GM12874 (cell line): ENCODE data around the gene ZBTB7C.
A peak's percentile ranks its signal among the peaks of the same experiment; 100 is the strongest.

Experiments
- CTCF ChIP-seq: IDR thresholded peaks from 2 replicates; pipeline ENCODE4 v1.5.1; 2011; ENCODE audit warnings: low read depth, mild to moderate bottlenecking, control low read depth, low read length, moderate library complexity; ENCODE audit not compliant: insufficient read depth

ZBTB7C gene

GRCh38 chr18:48412339-48412929 is 3.3 kb upstream of the ZBTB7C start:
- TF ChIP-seq CTCF = peak; percentile 72

DNA sequence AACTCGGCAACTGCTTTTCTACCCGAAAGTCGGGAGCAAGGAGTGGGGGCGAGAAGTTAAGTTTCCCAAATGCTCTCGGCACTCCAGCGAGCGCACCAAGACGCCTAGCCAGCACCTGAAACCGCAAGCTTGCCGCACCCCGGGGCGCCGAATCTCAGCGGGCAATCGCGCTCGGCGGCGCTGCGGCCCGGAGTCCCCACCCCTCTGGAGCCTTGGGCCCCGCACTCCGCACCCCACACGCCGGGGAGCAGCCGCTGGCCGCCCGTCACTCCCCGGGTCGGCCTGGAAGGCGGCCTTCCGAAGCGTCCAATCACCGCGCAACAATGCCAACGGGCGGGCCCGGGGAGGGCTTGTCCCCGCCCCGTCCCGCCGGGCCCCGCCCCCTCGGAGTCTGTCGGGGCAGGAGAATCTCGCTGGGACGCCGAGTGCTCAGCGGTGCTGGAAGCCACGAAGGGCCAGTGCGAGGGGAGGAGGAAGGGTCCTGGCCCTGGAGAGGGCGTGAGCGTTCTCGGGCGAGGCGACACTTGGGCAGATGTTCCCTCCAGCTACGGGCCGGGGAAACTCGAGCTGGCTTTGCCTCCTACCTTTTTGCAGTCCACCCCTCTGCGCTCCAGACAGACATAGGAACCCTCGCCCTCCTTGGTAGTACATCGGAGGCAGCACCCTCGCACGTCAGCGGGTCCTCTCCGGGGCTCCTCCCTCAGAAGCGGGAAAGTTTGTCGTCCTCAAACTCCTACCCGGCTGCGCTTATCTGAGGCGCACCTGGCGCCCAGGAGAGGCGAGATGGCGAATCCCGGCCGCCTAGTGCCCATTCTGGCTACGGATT is 1.1 kb upstream of the ZBTB7C start:
- no peak for TF ChIP-seq CTCF

DNA sequence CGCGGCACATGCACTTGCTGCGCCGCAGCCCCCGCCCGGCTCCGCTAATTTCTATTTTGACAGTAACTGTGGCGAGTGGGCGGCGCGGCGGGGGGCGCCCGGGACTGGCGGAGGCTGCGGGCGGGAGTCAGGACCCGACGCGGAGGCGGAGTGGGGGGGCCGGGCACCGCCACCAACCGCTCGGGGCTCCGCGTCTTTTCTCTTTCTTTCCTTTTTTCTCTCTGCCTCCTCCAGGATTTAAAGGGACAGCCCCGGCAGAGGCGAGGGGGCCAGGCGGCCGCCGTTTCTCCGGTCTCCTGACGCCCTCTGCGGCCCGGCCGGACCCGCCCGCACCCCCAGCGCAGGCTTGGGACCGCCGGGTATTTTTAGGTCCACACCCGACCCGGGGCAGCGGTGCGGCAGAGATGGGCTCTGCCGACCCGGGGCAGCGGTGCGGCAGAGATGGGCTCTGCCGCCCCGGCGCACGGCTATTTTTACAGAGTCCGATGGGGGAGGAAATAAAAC is 460 bp upstream of the ZBTB7C start:
- no peak for TF ChIP-seq CTCF

- no peak for TF ChIP-seq CTCF
These were observed 964 bp downstream of the ZBTB7C start for GRCh38 chr18:48408111-48408726.

DNA sequence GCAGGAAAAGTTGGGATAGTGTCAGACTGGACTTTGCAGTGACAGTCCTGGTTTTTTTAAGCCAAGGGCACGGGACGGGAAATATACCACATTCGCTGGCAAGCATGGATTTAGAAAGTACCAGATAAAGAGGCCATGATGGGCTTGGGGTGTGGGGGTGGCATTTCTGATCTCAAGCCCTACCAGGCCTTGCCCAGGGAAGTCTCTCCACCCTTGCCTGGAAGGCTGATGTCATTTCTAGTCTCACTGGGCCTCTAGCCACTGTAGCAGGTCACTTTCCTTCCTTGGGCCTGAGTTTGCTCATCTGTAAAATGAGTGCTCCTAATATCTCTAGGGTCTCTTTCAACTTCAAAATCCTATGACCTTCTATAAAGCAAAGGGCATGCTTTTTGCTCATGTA is 1.8 kb downstream of the ZBTB7C start:
- no peak for TF ChIP-seq CTCF

DNA sequence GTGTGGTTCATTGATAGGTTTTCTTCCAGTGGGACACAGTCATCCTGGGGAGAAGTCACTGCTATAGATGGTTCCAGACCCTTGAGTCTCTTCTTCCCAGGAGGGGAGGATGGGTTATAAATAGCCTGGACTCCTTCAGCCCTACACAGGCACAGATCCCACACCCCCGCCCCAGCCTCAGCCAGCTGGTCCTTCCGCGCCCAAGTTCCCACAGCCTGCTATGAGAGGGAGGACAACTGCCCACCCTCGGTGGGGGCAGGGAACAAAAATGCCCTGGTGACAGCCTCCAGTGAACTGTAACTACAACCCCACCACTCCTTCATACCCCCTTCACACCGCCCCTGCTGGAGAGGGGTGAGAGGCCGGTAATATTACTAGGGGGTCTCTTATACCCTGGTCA is 3.2 kb downstream of the ZBTB7C start:
- no peak for TF ChIP-seq CTCF

GRCh38 chr18:48404716-48405507 is 4.3 kb downstream of the ZBTB7C start:
- TF ChIP-seq CTCF = no peak
